Kidney tubule cell (primary cell): Measurements from ENCODE around the gene IL18R1.
A peak's percentile ranks its signal among the peaks of the same experiment; 100 is the strongest.
"Not testable (repeated sequence)": the region's sequence is repeated elsewhere in the genome, so short reads cannot be mapped to it uniquely, and the experiment has no call there.

Experiments used
- DNase-seq: peaks from one replicate; pipeline ENCODE4 v3.0.0-alpha.2; 2018; ENCODE audit warnings: low spot score

Gene IL18R1, protein sequence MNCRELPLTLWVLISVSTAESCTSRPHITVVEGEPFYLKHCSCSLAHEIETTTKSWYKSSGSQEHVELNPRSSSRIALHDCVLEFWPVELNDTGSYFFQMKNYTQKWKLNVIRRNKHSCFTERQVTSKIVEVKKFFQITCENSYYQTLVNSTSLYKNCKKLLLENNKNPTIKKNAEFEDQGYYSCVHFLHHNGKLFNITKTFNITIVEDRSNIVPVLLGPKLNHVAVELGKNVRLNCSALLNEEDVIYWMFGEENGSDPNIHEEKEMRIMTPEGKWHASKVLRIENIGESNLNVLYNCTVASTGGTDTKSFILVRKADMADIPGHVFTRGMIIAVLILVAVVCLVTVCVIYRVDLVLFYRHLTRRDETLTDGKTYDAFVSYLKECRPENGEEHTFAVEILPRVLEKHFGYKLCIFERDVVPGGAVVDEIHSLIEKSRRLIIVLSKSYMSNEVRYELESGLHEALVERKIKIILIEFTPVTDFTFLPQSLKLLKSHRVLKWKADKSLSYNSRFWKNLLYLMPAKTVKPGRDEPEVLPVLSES

GRCh38 chr2:102355526-102356380 is at the start of gene IL18R1:
IL18R1 (plus strand) TSS chr2:102355796; CDS start chr2:102362661, 6,865 bp downstream.
- peak; percentile 83 for DNase-seq

- no peak for DNase-seq
Measured at GRCh38 chr2:102306125-102306524, 49.5 kb upstream of the IL18R1 start.

DNA sequence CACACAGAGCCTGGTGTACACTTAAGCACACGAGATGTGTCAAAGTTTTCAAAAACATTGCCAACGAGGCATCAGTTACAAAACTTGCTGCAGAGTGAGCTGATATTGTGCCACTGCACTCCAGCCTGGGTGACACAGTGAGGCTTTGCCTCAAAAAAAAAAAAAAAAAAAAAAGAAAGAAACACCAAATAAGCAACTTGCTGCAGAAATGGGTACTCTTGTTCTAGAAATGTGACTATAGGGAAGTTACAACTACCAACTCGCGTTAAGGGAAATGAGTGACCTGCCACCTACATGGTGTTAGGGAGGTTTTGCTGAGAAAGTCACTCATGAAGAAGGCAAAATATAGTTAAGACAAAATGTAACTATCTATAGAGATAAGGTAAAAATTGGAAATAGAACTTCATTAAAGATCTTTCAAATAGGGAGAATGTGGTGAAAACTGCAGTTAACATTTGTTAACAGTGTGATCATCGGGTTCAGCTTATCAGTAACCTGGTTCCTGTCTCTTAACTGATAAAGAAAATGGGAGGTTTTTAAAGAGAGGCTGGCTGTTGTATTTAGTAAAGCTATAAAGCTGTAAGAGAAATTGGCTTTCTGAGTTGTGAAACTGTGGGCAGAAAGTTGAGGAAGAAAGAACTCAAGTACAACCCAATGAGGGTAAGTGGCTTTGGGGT is 44.5 kb upstream of the IL18R1 start, which contains the start of gene IL1RL1:
TSS of gene IL1RL1 (plus strand) at position 600 of the 677 bp plus-strand sequence. CDS start 26,702 bp downstream, outside the sequence.
- DNase-seq: no peak

DNA sequence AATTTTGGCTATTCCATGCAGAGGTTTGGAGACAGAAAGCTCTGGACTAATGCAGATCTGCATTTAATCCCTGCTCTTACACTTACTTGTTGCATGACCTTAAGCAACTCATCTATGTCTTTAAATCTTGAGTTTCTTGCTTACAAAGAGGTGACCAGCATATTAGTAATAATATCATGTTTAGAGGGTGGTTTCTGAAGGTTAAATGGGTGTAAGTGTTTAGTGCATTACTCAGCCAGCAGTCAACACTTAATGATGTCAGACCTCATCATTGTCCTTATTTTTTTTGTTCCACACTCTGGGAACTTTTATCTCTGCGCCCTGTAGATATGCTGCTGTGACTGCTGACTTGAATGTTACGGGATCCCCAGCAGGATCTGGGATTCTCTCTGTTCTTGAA is 42.6 kb upstream of the IL18R1 start:
- peak; percentile 79 for DNase-seq

DNA sequence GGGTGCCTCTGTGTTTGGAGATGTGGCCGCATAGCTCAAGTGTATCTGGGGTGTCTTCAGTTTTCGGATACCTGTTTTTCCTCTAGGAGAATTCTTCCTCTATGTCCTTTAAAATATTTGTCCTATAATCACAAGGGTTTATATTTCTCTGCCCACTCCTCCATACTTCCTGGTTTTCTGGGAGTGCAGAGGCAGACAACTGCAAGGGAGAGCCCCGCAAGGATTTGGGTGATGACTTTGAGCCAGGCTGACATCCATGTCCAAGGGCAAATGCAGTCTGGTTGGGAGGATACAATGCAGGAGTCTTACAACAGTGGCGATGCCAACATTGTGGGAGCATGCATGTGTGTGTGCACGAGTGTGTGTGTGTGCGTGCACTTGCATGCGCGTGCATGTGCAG is 42.1 kb upstream of the IL18R1 start:
- DNase-seq: no peak

DNA sequence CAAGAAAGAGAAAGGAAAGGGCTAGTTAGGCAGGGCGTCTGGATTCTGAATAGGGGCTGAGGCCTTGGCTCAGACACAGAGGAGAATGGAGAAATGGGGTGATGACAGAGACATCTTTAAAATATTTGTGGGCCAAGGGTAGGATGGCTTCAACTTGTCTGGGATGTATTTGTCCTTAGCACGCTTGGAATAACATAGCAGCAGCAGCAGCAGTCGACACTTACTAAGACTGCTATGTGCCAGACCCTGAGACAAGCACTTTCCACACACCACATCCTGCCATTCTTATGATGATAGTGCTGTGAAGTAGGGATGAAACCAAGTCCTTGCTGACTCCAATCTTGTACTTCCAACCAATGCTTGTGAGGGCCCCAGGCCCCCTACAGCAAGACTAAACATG is 41.6 kb upstream of the IL18R1 start:
- no peak for DNase-seq

- no peak for DNase-seq
Measured at GRCh38 chr2:102315921-102316320, 39.7 kb upstream of the IL18R1 start.

DNA sequence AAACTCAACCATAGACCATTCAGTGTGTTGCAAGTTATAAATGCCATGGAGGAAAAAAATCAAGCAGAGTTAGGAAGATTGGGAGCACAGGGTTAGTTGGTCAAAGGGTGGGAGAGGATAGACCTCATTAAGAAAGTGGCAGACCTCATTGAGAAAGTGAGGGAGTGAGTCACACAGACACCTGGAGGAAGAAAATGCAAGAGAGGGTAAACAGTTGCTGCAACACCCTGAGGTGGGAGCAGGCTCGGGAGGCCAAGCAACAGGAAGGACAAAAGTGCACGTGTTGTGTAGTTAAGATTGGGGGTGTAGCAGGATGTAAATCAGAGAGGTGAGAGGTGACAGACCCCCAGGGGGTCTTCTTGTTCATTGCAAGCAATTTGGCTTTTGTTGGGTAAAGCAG is 37.9 kb upstream of the IL18R1 start:
- DNase-seq: peak; percentile 34

- no peak for DNase-seq
Measured at GRCh38 chr2:102318437-102318836, 37.2 kb upstream of the IL18R1 start.

- DNase-seq: no peak
Measured at GRCh38 chr2:102321941-102322719, 33.5 kb upstream of the IL18R1 start.

GRCh38 chr2:102324914-102325313 is 30.7 kb upstream of the IL18R1 start:
- DNase-seq: not testable (repeated sequence)

- no peak for DNase-seq
Measured at GRCh38 chr2:102331311-102331980, 24.1 kb upstream of the IL18R1 start.

GRCh38 chr2:102334486-102334885 is 21.1 kb upstream of the IL18R1 start:
- no peak for DNase-seq

GRCh38 chr2:102335871-102336366 is 19.7 kb upstream of the IL18R1 start:
- no peak for DNase-seq

GRCh38 chr2:102336502-102336945 is 19.1 kb upstream of the IL18R1 start:
- peak; percentile 87 for DNase-seq

DNA sequence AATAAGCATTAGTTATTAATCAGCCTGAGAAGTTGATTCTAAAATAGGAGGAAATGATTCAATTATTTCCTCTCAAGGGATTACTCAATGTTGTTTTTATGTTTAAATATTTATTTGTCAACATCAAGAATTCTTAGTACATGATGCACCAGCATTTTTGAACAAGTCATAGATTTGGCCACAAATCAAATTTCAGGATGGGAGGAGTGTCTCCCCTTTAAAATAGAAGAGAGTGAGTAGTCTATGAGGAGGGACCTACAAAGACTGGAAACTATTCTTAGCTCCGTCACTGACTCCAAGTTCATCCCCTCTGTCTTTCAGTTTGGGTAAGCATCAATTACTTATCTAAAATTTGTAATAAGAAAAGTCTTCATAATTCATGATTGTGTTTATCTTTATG is 18.6 kb upstream of the IL18R1 start:
- DNase-seq: peak; percentile 70

DNA sequence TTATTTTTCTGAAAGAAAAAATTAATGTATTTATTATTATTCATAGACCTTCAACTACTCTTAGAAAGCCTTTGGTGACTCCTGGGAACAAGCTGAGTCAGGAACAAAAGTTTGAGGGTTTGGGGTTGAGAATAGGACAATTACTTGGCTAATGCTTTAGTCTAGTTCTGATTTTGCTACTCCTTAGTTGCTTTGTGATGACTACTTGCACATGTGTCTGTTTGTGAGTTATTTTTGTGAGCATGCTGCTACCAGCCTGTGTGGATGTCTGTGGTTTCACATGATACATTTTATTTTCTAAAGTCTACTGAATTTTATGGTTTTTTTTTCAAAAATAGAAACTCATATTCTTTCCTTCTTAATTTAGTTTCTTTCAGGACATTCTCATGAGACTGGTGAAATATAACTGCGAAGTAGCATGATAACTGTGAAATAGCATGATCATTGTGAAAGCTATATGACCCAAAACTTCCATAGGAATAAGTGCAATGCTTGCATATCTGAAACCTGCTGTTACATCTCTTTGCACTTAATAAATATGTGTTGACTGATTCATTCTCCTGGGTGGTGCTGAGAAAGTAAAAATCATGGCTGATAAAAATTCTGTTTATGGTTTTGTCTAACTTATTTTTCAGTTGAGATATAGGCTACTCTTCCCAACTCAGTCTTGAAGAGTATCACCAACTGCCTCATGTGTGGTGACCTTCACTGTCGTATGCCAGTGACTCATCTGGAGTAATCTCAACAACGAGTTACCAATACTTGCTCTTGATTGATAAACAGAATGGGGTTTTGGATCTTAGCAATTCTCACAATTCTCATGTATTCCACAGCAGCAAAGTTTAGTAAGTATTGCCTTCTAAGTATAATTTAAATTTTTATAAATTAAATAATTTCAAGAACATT is 17.9 kb upstream of the IL18R1 start:
- DNase-seq: no peak

DNA sequence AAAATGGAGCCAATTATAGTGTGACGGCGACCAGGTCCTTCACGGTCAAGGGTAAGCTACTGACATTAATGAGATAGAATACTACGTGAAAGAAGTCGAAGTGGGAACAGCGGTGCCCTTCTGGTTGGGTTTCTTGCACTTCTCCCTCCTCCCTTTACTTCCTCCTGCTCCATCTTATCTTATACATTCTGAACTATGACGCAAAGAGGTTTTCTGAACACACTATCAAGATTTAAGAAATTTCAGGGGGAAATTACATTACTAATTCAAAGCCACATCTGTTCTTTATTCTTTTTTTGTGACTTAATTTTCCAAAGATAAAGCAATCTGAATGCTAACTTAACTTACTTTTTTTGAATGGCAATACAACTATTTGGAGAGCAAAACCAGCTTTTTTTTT is 14.8 kb upstream of the IL18R1 start:
- DNase-seq: no peak

- no peak for DNase-seq
Measured at GRCh38 chr2:102342888-102343287, 12.7 kb upstream of the IL18R1 start.
